Neural cell (in vitro differentiated cells): ENCODE measurements around the gene ATG7. TPM values are rescaled to one million over a fixed set of nuclear protein-coding genes. Genes with fewer than 3 reads are reported as not detected.

ENCODE experiments used
- H2AFZ ChIP-seq: fragments of 200-600, 300-800 bp; sonication (generic), shearing (Covaris generic); 2 replicates; pipeline ENCODE4 v1.6.0; 2014; ENCODE audit warnings: low read depth, mild to moderate bottlenecking, antibody characterized with exemption, low read length, moderate library complexity
- H3F3A ChIP-seq: fragments of 200-600 bp; shearing (Covaris generic); 2 replicates; pipeline ENCODE4 v1.6.1; 2016; ENCODE audit warnings: mild to moderate bottlenecking, moderate library complexity, mixed read lengths, antibody characterized with exemption, low read length; ENCODE audit not compliant: insufficient read depth, poor library complexity, severe bottlenecking
- H3K27ac ChIP-seq: fragments of 200-600, 300-800 bp; sonication (generic), shearing (Covaris generic); 2 replicates; pipeline ENCODE4 v1.5.1; 2014; ENCODE audit warnings: mild to moderate bottlenecking, low read length, moderate library complexity
- H3K27me3 ChIP-seq: fragments of 300-800, 200-600 bp; sonication (generic), shearing (Covaris generic); 2 replicates; pipeline ENCODE4 v1.6.0; 2014; ENCODE audit warnings: mild to moderate bottlenecking, low read depth, low read length, moderate library complexity; ENCODE audit not compliant: insufficient read depth
- H3K36me3 ChIP-seq: fragments of 300-800, 200-600 bp; sonication (generic), shearing (Covaris generic); 2 replicates; pipeline ENCODE4 v1.5.1; 2014; ENCODE audit warnings: mild to moderate bottlenecking, antibody characterized with exemption, low read length, moderate library complexity; ENCODE audit not compliant: insufficient read depth
- H3K4me2 ChIP-seq: fragments of 300-800, 200-600 bp; sonication (generic), shearing (Covaris generic); 2 replicates; pipeline ENCODE4 v1.6.0; 2014; ENCODE audit warnings: mild to moderate bottlenecking, low read length
- H3K4me3 ChIP-seq: fragments of 300-800, 200-600 bp; sonication (generic), shearing (Covaris generic); 2 replicates; pipeline ENCODE4 v1.5.1; 2014; ENCODE audit warnings: mild to moderate bottlenecking, low read length, moderate library complexity
- H3K79me2 ChIP-seq: fragments of 200-600 bp; shearing (Covaris generic); replicated peaks from 2 replicates; pipeline ENCODE4 v1.6.0; 2014; ENCODE audit warnings: mild to moderate bottlenecking, low read length, moderate library complexity; ENCODE audit not compliant: insufficient read depth
- H3K9ac ChIP-seq: fragments of 300-800, 200-600 bp; sonication (generic), shearing (Covaris generic); 2 replicates; pipeline ENCODE4 v1.6.1; 2016; ENCODE audit warnings: mild to moderate bottlenecking, low read length, mixed read lengths
- H3K9me2 ChIP-seq: fragments of 200-600 bp; shearing (Covaris generic); 2 replicates; pipeline ENCODE4 v1.6.1; 2016; ENCODE audit warnings: mild to moderate bottlenecking, low read length, mixed read lengths; ENCODE audit not compliant: insufficient read depth
- H3K9me3 ChIP-seq: fragments of 200-600, 300-800 bp; sonication (generic), shearing (Covaris generic); 2 replicates; pipeline ENCODE4 v1.6.1; 2016; ENCODE audit warnings: mild to moderate bottlenecking, mixed run types, low read length, moderate library complexity, mixed read lengths
- H4K20me1 ChIP-seq: fragments of 200-600 bp; shearing (Covaris generic); 2 replicates; pipeline ENCODE4 v1.6.1; 2016; ENCODE audit warnings: mild to moderate bottlenecking, mixed run types; ENCODE audit not compliant: insufficient read depth
- CTCF ChIP-seq: fragments of 450-650 bp; IDR thresholded peaks from 2 replicates; pipeline ENCODE4 v1.5.1; 2014; ENCODE audit warnings: antibody characterized with exemption, mild to moderate bottlenecking, moderate library complexity; ENCODE audit not compliant: poor library complexity, severe bottlenecking
- EP300 ChIP-seq: fragments of 450-650 bp; conservative IDR thresholded peaks from 2 replicates; pipeline ENCODE4 v1.6.1; 2014; ENCODE audit warnings: antibody characterized with exemption, mild to moderate bottlenecking, moderate library complexity; ENCODE audit not compliant: poor library complexity, severe bottlenecking
- EZH2 ChIP-seq: fragments of 200-600, 300-800 bp; shearing (Covaris generic), sonication (generic); IDR thresholded peaks from 2 replicates; pipeline ENCODE4 v1.6.1; 2014; ENCODE audit warnings: antibody characterized with exemption, low read length, borderline replicate concordance, mild to moderate bottlenecking; ENCODE audit not compliant: insufficient read depth, poor library complexity, severe bottlenecking
- MXI1 ChIP-seq: fragments of 450-650 bp; conservative IDR thresholded peaks from 2 replicates; pipeline ENCODE4 v1.6.1; 2014; ENCODE audit warnings: antibody characterized with exemption, mild to moderate bottlenecking; ENCODE audit not compliant: poor library complexity, severe bottlenecking
- POLR2AphosphoS5 ChIP-seq: IDR thresholded peaks from 2 replicates; pipeline ENCODE4 v1.6.1; 2012
- RAD21 ChIP-seq: fragments of 450-650 bp; conservative IDR thresholded peaks from 2 replicates; pipeline ENCODE4 v1.6.1; 2014; ENCODE audit warnings: antibody characterized with exemption, mild to moderate bottlenecking, moderate library complexity
- SMC3 ChIP-seq: fragments of 450-650 bp; conservative IDR thresholded peaks from 2 replicates; pipeline ENCODE4 v1.6.1; 2014; ENCODE audit warnings: antibody characterized with exemption, mild to moderate bottlenecking, moderate library complexity; ENCODE audit not compliant: poor library complexity
- TAF1 ChIP-seq: IDR thresholded peaks from 2 replicates; pipeline ENCODE4 v1.6.1; 2012; ENCODE audit warnings: low read depth
- polyA plus RNA-seq: library from polyadenylated mRNA; depleted of rRNA; stranded (reverse); fragments of >200 nt; gene quantifications from 2 replicates; pipeline ENCODE4 v1.2.3, GENCODE V29; 2014
- TF ChIP-seq, protein P1 (sequence below): IDR thresholded peaks from 2 replicates; pipeline ENCODE4 v1.6.1; 2012; ENCODE audit warnings: borderline replicate concordance

Gene ATG7
- polyA plus RNA-seq, 1 donor from 2014 or later: 28.8 TPM

DNA sequence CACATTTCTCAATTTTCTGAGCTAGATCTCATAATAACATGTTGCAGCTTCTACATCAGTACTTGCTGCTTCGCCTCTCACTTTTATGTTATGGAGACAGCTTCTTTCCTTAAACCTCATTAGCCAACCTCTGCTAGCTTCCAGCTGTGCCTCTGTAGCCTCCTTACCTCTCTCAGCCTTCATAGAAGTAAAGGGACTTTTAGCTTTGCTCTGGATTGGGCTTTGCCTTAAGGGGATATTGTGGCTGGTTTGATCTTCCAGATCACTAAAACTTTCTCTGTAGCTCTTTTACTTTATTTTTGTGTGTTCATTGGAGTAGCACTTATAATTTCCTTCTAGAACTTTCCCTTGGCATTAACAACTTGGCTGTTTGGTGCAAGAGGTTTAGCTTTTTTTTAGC is 150.1 kb downstream of the ATG7 start:
- no peaks in the 10 kb centered on the region for H3K9me2 ChIP-seq
- no peak overlapping the region for H3K27ac ChIP-seq
- H2AFZ ChIP-seq: no peak overlapping the region
- no peaks in the 10 kb centered on the region for H3K79me2 ChIP-seq
- no peaks in the 10 kb centered on the region for H4K20me1 ChIP-seq
- H3K9ac ChIP-seq: no peak overlapping the region
- H3F3A ChIP-seq: no peaks in the 10 kb centered on the region
- no peaks in the 10 kb centered on the region for H3K36me3 ChIP-seq
- no peaks in the 10 kb centered on the region for H3K9me3 ChIP-seq
- no peaks in the 10 kb centered on the region for H3K27me3 ChIP-seq
- H3K4me3 ChIP-seq: no peak overlapping the region
- TF ChIP-seq, protein P1, sequence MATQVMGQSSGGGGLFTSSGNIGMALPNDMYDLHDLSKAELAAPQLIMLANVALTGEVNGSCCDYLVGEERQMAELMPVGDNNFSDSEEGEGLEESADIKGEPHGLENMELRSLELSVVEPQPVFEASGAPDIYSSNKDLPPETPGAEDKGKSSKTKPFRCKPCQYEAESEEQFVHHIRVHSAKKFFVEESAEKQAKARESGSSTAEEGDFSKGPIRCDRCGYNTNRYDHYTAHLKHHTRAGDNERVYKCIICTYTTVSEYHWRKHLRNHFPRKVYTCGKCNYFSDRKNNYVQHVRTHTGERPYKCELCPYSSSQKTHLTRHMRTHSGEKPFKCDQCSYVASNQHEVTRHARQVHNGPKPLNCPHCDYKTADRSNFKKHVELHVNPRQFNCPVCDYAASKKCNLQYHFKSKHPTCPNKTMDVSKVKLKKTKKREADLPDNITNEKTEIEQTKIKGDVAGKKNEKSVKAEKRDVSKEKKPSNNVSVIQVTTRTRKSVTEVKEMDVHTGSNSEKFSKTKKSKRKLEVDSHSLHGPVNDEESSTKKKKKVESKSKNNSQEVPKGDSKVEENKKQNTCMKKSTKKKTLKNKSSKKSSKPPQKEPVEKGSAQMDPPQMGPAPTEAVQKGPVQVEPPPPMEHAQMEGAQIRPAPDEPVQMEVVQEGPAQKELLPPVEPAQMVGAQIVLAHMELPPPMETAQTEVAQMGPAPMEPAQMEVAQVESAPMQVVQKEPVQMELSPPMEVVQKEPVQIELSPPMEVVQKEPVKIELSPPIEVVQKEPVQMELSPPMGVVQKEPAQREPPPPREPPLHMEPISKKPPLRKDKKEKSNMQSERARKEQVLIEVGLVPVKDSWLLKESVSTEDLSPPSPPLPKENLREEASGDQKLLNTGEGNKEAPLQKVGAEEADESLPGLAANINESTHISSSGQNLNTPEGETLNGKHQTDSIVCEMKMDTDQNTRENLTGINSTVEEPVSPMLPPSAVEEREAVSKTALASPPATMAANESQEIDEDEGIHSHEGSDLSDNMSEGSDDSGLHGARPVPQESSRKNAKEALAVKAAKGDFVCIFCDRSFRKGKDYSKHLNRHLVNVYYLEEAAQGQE: no peak
- TF ChIP-seq SMC3: no peak
- H3K4me2 ChIP-seq: no peak overlapping the region

- no peak overlapping the region for H3K9ac ChIP-seq
- H3F3A ChIP-seq: no peaks in the 10 kb centered on the region
- no peaks in the 10 kb centered on the region for H4K20me1 ChIP-seq
- H3K4me2 ChIP-seq: no peak overlapping the region
- H3K4me3 ChIP-seq: no peak overlapping the region
- H3K9me2 ChIP-seq: no peaks in the 10 kb centered on the region
- no peak overlapping the region for H2AFZ ChIP-seq
- no peaks in the 10 kb centered on the region for H3K79me2 ChIP-seq
- no peak overlapping the region for H3K27ac ChIP-seq
- no peak for TF ChIP-seq CTCF
- TF ChIP-seq, protein P1: no peak
- TF ChIP-seq SMC3: no peak
- no peak for TF ChIP-seq TAF1
- TF ChIP-seq RAD21: no peak
- TF ChIP-seq EZH2: no peak
- TF ChIP-seq POLR2AphosphoS5: no peak
- no peak for TF ChIP-seq MXI1
- TF ChIP-seq EP300: no peak
- no peaks in the 10 kb centered on the region for H3K36me3 ChIP-seq
- no peaks in the 10 kb centered on the region for H3K9me3 ChIP-seq
- H3K27me3 ChIP-seq: no peaks in the 10 kb centered on the region
Measured at GRCh38 chr3:11423868-11424267, 151.7 kb downstream of the ATG7 start.
